K562 (cell line): ENCODE results near the gene TRMT112. TPM values are rescaled to one million over a fixed set of nuclear protein-coding genes. Genes with fewer than 3 reads are reported as not detected.

Source experiments
- ATF7 ChIP-seq: fragments of 450-650 bp; IDR thresholded peaks from 2 replicates; pipeline ENCODE4 v1.7.1; 2014; ENCODE audit warnings: mild to moderate bottlenecking, moderate library complexity
- GATAD2A ChIP-seq: fragments of 450-650 bp; IDR thresholded peaks from 2 replicates; pipeline ENCODE4 v1.6.1; 2017
- KDM4B ChIP-seq, 2 experiments: fragments of 450-650 bp in 1 of 2; sonication (generic) in 1 of 2; IDR thresholded peaks; 2 replicates each; pipeline ENCODE4 v1.6.1; 2016 to 2017; ENCODE audit warnings: borderline replicate concordance in 2 of 2, antibody characterized with exemption in 1 of 2, low read depth in 1 of 2, mild to moderate bottlenecking in 1 of 2
- L3MBTL2 ChIP-seq: fragments of 450-650 bp; IDR thresholded peaks from 2 replicates; pipeline ENCODE4 v1.6.1; 2016; ENCODE audit warnings: mild to moderate bottlenecking, moderate library complexity
- MTA1 ChIP-seq: fragments of 450-650 bp; IDR thresholded peaks from 2 replicates; pipeline ENCODE4 v1.6.1; 2017; ENCODE audit warnings: borderline replicate concordance
- ZBTB17 ChIP-seq: fragments of 450-650 bp; formaldehyde crosslinking; IDR thresholded peaks from 2 replicates; pipeline ENCODE4 v1.4.0; 2020; ENCODE audit warnings: mild to moderate bottlenecking
- polyA plus RNA-seq, 8 experiments: library from polyadenylated mRNA; depleted of rRNA in 4 of 8; stranded (reverse) in 5 of 8; unstranded in 3 of 8; fragments of >200 nt; fragmentation: Nextera tagmentation in 2 of 8; fragmentation: Illumina TruSeq in 1 of 8; extraction: Ambion mirVana in 2 of 8; extraction: Trizol in 1 of 8; gene quantifications; 2 replicates each; pipeline versions ENCODE4 v1.2.1 to v1.2.3, GENCODE V29; 2011 to 2014; ENCODE audit warnings: inconsistent platforms in 1 of 8, missing spikeins in 1 of 8
- total RNA-seq, 7 experiments: library from RNA; depleted of rRNA in 6 of 7; stranded (reverse); fragments of >200 nt in 6 of 7; fragmentation: Illumina TruSeq in 2 of 7; extraction: Trizol in 2 of 7; gene quantifications; 2 replicates each; pipeline versions ENCODE4 v1.2.1 to v1.2.3, GENCODE V29; 2011 to 2021; ENCODE audit warnings: low replicate concordance in 1 of 7
- TF ChIP-seq, protein P1 (sequence below): sonication (generic); formaldehyde crosslinking; IDR thresholded peaks from 2 replicates; pipeline ENCODE4 v1.8.0; 2023; ENCODE audit warnings: missing genetic modification reagents, mild to moderate bottlenecking, borderline replicate concordance
- TF ChIP-seq, protein P2 (sequence below), 2 experiments: fragments of 450-650 bp; conservative IDR thresholded peaks; 2 replicates each; pipeline ENCODE4 v1.6.1; 2017; ENCODE audit warnings: mild to moderate bottlenecking in 2 of 2, moderate library complexity in 2 of 2
- TF ChIP-seq, protein P3 (sequence below): sonication (generic); formaldehyde crosslinking; IDR thresholded peaks from 2 replicates; pipeline ENCODE4 v1.9.0; 2022; ENCODE audit warnings: mild to moderate bottlenecking, missing genetic modification reagents
- TF ChIP-seq, protein P4 (sequence below), 2 experiments: fragments of 450-650 bp; formaldehyde crosslinking in 1 of 2; IDR thresholded peaks; 2 replicates each; pipeline versions ENCODE4 v1.4.0 to v1.6.1; 2014 to 2020; ENCODE audit warnings: mild to moderate bottlenecking in 2 of 2, borderline replicate concordance in 1 of 2, low read depth in 1 of 2

TRMT112 gene
- total and polyA plus RNA-seq, 9 of the 15 experiments (the other 6 are each of a cell fraction or from before 2014, with no cell fraction given): 162 to 444 (median 300) TPM

DNA sequence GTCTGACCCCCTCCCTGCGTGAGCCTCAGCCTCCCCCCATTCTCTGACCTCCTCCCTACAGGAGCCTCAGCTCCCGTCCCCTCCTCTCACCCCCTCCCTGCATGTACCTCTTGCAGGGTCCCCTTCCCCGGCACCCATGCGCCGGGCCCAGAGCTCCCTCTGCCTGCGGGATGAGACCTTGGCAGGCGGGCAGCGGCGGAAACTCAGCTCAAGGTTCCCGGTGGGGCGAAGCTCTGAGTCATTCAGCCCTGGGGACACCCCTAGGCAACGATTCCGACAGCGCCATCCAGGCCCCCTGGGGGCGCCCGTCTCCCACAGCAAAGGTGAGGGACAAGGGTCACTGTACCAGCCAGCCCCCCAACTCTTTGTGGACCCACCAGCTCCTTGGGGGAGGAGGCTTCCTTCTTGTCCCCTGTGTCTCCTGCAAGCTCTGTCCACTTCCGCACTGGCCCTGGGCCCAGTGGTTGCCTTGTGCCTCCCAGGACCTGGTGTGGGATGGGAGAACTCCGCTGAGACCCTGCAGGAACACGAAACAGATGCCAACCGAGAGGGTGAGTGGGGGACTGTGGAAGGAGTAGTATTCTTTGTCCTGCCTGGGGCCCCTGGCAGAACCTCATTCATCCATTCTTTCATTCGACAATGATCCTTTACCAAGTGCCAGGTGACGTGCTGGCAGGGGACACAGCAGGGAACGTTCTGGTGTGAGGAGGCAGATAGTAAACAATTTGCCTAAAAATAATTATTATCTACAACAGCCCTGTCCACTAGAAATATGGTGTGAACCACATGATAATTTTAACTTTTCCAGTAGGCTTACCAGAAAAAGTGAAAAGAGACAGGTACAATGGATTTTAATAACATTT is 38.0 kb upstream of the TRMT112 start (continued):
- TF ChIP-seq, protein P1, sequence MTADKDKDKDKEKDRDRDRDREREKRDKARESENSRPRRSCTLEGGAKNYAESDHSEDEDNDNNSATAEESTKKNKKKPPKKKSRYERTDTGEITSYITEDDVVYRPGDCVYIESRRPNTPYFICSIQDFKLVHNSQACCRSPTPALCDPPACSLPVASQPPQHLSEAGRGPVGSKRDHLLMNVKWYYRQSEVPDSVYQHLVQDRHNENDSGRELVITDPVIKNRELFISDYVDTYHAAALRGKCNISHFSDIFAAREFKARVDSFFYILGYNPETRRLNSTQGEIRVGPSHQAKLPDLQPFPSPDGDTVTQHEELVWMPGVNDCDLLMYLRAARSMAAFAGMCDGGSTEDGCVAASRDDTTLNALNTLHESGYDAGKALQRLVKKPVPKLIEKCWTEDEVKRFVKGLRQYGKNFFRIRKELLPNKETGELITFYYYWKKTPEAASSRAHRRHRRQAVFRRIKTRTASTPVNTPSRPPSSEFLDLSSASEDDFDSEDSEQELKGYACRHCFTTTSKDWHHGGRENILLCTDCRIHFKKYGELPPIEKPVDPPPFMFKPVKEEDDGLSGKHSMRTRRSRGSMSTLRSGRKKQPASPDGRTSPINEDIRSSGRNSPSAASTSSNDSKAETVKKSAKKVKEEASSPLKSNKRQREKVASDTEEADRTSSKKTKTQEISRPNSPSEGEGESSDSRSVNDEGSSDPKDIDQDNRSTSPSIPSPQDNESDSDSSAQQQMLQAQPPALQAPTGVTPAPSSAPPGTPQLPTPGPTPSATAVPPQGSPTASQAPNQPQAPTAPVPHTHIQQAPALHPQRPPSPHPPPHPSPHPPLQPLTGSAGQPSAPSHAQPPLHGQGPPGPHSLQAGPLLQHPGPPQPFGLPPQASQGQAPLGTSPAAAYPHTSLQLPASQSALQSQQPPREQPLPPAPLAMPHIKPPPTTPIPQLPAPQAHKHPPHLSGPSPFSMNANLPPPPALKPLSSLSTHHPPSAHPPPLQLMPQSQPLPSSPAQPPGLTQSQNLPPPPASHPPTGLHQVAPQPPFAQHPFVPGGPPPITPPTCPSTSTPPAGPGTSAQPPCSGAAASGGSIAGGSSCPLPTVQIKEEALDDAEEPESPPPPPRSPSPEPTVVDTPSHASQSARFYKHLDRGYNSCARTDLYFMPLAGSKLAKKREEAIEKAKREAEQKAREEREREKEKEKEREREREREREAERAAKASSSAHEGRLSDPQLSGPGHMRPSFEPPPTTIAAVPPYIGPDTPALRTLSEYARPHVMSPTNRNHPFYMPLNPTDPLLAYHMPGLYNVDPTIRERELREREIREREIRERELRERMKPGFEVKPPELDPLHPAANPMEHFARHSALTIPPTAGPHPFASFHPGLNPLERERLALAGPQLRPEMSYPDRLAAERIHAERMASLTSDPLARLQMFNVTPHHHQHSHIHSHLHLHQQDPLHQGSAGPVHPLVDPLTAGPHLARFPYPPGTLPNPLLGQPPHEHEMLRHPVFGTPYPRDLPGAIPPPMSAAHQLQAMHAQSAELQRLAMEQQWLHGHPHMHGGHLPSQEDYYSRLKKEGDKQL: no peak
- TF ChIP-seq L3MBTL2: peak; percentile 55; the same call in 1 of the 2 replicates
- TF ChIP-seq, protein P2, sequence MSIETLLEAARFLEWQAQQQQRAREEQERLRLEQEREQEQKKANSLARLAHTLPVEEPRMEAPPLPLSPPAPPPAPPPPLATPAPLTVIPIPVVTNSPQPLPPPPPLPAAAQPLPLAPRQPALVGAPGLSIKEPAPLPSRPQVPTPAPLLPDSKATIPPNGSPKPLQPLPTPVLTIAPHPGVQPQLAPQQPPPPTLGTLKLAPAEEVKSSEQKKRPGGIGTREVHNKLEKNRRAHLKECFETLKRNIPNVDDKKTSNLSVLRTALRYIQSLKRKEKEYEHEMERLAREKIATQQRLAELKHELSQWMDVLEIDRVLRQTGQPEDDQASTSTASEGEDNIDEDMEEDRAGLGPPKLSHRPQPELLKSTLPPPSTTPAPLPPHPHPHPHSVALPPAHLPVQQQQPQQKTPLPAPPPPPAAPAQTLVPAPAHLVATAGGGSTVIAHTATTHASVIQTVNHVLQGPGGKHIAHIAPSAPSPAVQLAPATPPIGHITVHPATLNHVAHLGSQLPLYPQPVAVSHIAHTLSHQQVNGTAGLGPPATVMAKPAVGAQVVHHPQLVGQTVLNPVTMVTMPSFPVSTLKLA (conservative IDR thresholded peaks at IDR 0.05): peak in 1 of 2 experiments; percentile 67; a peak in 2 of 4 replicates
- TF ChIP-seq GATAD2A: peak; percentile 96; the same call in 1 of the 2 replicates
- TF ChIP-seq, protein P3, sequence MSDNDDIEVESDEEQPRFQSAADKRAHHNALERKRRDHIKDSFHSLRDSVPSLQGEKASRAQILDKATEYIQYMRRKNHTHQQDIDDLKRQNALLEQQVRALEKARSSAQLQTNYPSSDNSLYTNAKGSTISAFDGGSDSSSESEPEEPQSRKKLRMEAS (CRISPR knock-in tag): peak; percentile 75; the same call in 1 of the 2 replicates
- no peak for TF ChIP-seq KDM4B (IDR thresholded peaks at IDR 0.05; ENCODE audit: borderline replicate concordance in 2 of 2, low read depth in 1 of 2)
- no peak for TF ChIP-seq ZBTB17 (CRISPR knock-in tag)
- TF ChIP-seq, protein P4, sequence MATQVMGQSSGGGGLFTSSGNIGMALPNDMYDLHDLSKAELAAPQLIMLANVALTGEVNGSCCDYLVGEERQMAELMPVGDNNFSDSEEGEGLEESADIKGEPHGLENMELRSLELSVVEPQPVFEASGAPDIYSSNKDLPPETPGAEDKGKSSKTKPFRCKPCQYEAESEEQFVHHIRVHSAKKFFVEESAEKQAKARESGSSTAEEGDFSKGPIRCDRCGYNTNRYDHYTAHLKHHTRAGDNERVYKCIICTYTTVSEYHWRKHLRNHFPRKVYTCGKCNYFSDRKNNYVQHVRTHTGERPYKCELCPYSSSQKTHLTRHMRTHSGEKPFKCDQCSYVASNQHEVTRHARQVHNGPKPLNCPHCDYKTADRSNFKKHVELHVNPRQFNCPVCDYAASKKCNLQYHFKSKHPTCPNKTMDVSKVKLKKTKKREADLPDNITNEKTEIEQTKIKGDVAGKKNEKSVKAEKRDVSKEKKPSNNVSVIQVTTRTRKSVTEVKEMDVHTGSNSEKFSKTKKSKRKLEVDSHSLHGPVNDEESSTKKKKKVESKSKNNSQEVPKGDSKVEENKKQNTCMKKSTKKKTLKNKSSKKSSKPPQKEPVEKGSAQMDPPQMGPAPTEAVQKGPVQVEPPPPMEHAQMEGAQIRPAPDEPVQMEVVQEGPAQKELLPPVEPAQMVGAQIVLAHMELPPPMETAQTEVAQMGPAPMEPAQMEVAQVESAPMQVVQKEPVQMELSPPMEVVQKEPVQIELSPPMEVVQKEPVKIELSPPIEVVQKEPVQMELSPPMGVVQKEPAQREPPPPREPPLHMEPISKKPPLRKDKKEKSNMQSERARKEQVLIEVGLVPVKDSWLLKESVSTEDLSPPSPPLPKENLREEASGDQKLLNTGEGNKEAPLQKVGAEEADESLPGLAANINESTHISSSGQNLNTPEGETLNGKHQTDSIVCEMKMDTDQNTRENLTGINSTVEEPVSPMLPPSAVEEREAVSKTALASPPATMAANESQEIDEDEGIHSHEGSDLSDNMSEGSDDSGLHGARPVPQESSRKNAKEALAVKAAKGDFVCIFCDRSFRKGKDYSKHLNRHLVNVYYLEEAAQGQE (IDR thresholded peaks at IDR 0.05; ENCODE audit: borderline replicate concordance): peak; percentile 90
- TF ChIP-seq, protein P4 (CRISPR knock-in tag; IDR thresholded peaks at IDR 0.05; ENCODE audit: low read depth): no peak
- peak; percentile 85 for TF ChIP-seq ATF7
- peak; percentile 86 for TF ChIP-seq MTA1
